Measurements from ENCODE around the gene CLEC4F.

CLEC4F gene

DNA sequence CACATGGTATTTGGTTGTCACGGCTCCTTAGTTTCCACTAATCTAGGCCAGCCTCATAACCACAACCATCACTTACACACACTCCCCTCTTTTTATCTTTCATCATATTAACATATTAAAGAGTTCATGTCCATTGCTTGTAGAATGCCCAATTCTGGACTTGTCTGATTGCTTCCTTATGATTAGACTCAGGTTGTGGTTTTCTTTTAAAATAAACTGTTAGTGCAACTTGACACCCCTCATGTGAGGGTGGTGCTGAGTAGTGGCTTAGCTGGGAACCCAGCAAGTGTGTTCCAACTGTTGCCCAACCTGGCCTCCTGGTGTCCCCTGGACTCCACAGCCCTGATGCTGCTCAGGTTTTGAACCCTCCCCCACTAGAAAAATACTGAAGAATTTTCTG, 35.3 kb upstream of the CLEC4F start:
- TF ChIP-seq NFIC (IDR thresholded peaks at IDR 0.05) (no peak), CEBPB (IDR thresholded peaks at IDR 0.05) (0 out of 2 replicates have a peak, but pooled peaks have one; percentile 12), YY1 (IDR thresholded peaks at IDR 0.05; ENCODE audit: low read depth) (no peak), TEAD4 (IDR thresholded peaks at IDR 0.05) (no peak), CREB1 (IDR thresholded peaks at IDR 0.05; ENCODE audit: low read depth) (no peak), TCF12 (IDR thresholded peaks at IDR 0.05; ENCODE audit: low read depth) (no peak)

DNA sequence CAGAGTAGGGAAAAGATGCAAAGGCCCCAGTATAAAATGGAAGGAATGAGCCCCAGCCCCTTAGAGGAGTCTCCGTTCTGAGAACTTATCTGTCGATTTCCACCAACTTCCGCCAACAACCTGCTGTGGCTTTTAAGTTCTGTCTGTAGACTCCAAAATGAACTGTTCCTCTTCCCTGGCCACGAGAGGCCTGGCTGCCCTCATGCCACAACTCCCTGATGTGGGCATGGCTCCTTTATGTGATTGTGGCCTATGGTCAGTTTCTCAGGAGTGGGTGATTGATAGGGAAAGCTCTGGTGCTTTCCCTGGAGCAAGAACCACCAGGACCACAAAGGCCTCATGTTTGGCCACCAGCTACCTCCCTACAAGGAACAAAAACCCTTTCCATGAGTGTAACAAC, 34.0 kb upstream of the CLEC4F start:
- TF ChIP-seq CEBPB (IDR thresholded peaks at IDR 0.05) (no peak), ZBTB7A (IDR thresholded peaks at IDR 0.05; ENCODE audit: low read depth) (no peak), YY1 (IDR thresholded peaks at IDR 0.05; ENCODE audit: low read depth) (no peak), EGR1 (IDR thresholded peaks at IDR 0.05) (no peak), TCF12 (IDR thresholded peaks at IDR 0.05; ENCODE audit: low read depth) (no peak), TEAD4 (IDR thresholded peaks at IDR 0.05) (no peak), CREB1 (IDR thresholded peaks at IDR 0.05; ENCODE audit: low read depth) (no peak), TAF1 (IDR thresholded peaks at IDR 0.05; ENCODE audit: low read depth) (no peak), NFIC (IDR thresholded peaks at IDR 0.05) (no peak), RAD21 (IDR thresholded peaks at IDR 0.05; ENCODE audit: low read depth) (no peak), EP300 (IDR thresholded peaks at IDR 0.05; ENCODE audit: borderline replicate concordance) (no peak), FOXM1 (IDR thresholded peaks at IDR 0.05; ENCODE audit: borderline replicate concordance, low read depth) (no peak)
- TF ChIP-seq, protein P1, sequence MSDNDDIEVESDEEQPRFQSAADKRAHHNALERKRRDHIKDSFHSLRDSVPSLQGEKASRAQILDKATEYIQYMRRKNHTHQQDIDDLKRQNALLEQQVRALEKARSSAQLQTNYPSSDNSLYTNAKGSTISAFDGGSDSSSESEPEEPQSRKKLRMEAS (IDR thresholded peaks at IDR 0.05): no peak
- TF ChIP-seq, protein P2, sequence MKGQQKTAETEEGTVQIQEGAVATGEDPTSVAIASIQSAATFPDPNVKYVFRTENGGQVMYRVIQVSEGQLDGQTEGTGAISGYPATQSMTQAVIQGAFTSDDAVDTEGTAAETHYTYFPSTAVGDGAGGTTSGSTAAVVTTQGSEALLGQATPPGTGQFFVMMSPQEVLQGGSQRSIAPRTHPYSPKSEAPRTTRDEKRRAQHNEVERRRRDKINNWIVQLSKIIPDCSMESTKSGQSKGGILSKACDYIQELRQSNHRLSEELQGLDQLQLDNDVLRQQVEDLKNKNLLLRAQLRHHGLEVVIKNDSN (IDR thresholded peaks at IDR 0.05): no peak
- TF ChIP-seq, protein P3, sequence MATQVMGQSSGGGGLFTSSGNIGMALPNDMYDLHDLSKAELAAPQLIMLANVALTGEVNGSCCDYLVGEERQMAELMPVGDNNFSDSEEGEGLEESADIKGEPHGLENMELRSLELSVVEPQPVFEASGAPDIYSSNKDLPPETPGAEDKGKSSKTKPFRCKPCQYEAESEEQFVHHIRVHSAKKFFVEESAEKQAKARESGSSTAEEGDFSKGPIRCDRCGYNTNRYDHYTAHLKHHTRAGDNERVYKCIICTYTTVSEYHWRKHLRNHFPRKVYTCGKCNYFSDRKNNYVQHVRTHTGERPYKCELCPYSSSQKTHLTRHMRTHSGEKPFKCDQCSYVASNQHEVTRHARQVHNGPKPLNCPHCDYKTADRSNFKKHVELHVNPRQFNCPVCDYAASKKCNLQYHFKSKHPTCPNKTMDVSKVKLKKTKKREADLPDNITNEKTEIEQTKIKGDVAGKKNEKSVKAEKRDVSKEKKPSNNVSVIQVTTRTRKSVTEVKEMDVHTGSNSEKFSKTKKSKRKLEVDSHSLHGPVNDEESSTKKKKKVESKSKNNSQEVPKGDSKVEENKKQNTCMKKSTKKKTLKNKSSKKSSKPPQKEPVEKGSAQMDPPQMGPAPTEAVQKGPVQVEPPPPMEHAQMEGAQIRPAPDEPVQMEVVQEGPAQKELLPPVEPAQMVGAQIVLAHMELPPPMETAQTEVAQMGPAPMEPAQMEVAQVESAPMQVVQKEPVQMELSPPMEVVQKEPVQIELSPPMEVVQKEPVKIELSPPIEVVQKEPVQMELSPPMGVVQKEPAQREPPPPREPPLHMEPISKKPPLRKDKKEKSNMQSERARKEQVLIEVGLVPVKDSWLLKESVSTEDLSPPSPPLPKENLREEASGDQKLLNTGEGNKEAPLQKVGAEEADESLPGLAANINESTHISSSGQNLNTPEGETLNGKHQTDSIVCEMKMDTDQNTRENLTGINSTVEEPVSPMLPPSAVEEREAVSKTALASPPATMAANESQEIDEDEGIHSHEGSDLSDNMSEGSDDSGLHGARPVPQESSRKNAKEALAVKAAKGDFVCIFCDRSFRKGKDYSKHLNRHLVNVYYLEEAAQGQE (IDR thresholded peaks at IDR 0.05; ENCODE audit: low read depth): no peak

DNA sequence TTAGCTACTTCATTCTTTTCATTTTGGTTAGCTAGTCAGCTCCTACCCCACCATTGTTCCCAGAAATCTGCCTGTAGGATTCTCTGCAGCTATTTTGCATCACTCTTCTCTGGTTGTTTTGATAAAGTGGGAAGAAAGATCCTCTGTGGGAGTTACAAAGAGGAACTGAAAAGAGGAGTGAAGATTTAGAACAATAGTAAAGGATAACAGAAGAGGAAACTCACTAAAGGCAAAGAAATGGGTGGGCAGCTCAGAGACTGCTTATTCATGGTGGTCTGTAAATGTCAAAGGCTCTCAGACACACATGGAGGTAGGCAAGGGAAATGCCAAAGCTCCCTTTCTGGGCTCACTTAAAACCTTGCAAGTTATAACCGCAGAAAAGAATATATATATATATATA, 32.4 kb upstream of the CLEC4F start:
- TF ChIP-seq TCF12 (IDR thresholded peaks at IDR 0.05; ENCODE audit: low read depth) (no peak), EP300 (IDR thresholded peaks at IDR 0.05; ENCODE audit: borderline replicate concordance) (no peak), RAD21 (IDR thresholded peaks at IDR 0.05; ENCODE audit: low read depth) (no peak), TAF1 (IDR thresholded peaks at IDR 0.05; ENCODE audit: low read depth) (no peak), YY1 (IDR thresholded peaks at IDR 0.05; ENCODE audit: low read depth) (no peak), EGR1 (IDR thresholded peaks at IDR 0.05) (no peak), TEAD4 (IDR thresholded peaks at IDR 0.05) (no peak), CREB1 (IDR thresholded peaks at IDR 0.05; ENCODE audit: low read depth) (no peak), FOXM1 (IDR thresholded peaks at IDR 0.05; ENCODE audit: borderline replicate concordance, low read depth) (no peak), ZBTB7A (IDR thresholded peaks at IDR 0.05; ENCODE audit: low read depth) (no peak), CEBPB (IDR thresholded peaks at IDR 0.05) (no peak), NFIC (IDR thresholded peaks at IDR 0.05) (no peak)
- TF ChIP-seq, protein P3 (IDR thresholded peaks at IDR 0.05; ENCODE audit: low read depth): no peak
- TF ChIP-seq, protein P2 (IDR thresholded peaks at IDR 0.05): no peak
- TF ChIP-seq, protein P1 (IDR thresholded peaks at IDR 0.05): no peak

DNA sequence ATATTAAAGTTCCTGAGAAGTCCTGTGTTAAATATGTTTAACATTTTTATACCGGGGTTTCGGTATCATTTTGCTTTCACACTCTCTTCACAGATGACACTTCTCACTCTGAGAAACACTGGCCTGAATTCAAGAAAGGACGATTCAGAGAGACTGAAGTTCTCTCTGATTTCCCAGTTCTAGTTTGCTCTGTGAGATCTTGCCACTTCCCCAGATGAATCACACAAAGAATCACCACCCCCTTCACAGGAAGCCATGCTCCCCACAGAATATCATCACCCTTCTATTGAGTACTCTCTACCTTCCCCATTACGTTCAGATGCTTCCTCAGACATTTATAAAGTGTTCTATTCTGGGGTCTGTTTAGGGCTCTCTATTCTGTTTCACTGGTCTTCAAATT, 31.3 kb upstream of the CLEC4F start:
- TF ChIP-seq NFIC (IDR thresholded peaks at IDR 0.05): no peak
- no peak for TF ChIP-seq CREB1 (IDR thresholded peaks at IDR 0.05; ENCODE audit: low read depth)
- no peak for TF ChIP-seq YY1 (IDR thresholded peaks at IDR 0.05; ENCODE audit: low read depth)
- TF ChIP-seq FOXM1 (IDR thresholded peaks at IDR 0.05; ENCODE audit: borderline replicate concordance, low read depth): no peak
- TF ChIP-seq, protein P1 (IDR thresholded peaks at IDR 0.05): no peak
- TF ChIP-seq, protein P2 (IDR thresholded peaks at IDR 0.05): no peak
- no peak for TF ChIP-seq TAF1 (IDR thresholded peaks at IDR 0.05; ENCODE audit: low read depth)
- TF ChIP-seq, protein P3 (IDR thresholded peaks at IDR 0.05; ENCODE audit: low read depth): no peak
- no peak for TF ChIP-seq CEBPB (IDR thresholded peaks at IDR 0.05)
- no peak for TF ChIP-seq EGR1 (IDR thresholded peaks at IDR 0.05)
- TF ChIP-seq ZBTB7A (IDR thresholded peaks at IDR 0.05; ENCODE audit: low read depth): no peak
- TF ChIP-seq RAD21 (IDR thresholded peaks at IDR 0.05; ENCODE audit: low read depth): no peak
- TF ChIP-seq TEAD4 (IDR thresholded peaks at IDR 0.05): no peak
- TF ChIP-seq EP300 (IDR thresholded peaks at IDR 0.05; ENCODE audit: borderline replicate concordance): no peak
- no peak for TF ChIP-seq TCF12 (IDR thresholded peaks at IDR 0.05; ENCODE audit: low read depth)
